ENCODE results near the gene MBOAT7. TPM values are rescaled to one million over a fixed set of nuclear protein-coding genes. Genes with fewer than 3 reads are reported as not detected.

Gene MBOAT7
- total RNA-seq, 1 experiment from 2014 or later = 461 TPM

Other genes with a start within 250 kb of the MBOAT7 start
- gene CACNG8, start 226.6 kb downstream of the MBOAT7 start, total RNA-seq (2014; rRNA removed; shearing (Covaris generic)) = 0.15 TPM in 1 of 2 replicates, not detected in the other
- gene CACNG6, start 197.9 kb downstream of the MBOAT7 start, total RNA-seq (2014; rRNA removed; shearing (Covaris generic)) = 0.07 and 0.12 TPM in 2 replicates
- gene VSTM1, start 125.7 kb downstream of the MBOAT7 start, total RNA-seq (2014; rRNA removed; shearing (Covaris generic)) = not detected in 2 replicates
- not detected in 2 replicates for gene TARM1, start 108.2 kb downstream of the MBOAT7 start, total RNA-seq (2014; rRNA removed; shearing (Covaris generic))
- not detected in 2 replicates for gene OSCAR, start 88.8 kb downstream of the MBOAT7 start, total RNA-seq (2014; rRNA removed; shearing (Covaris generic))
- 38.5 and 51.0 TPM in 2 replicates for gene NDUFA3, start 86.7 kb downstream of the MBOAT7 start, total RNA-seq (2014; rRNA removed; shearing (Covaris generic))
- 14.7 and 23.5 TPM in 2 replicates for gene TFPT, start 73.9 kb downstream of the MBOAT7 start, total RNA-seq (2014; rRNA removed; shearing (Covaris generic))
- gene PRPF31, start 73.8 kb downstream of the MBOAT7 start, total RNA-seq (2014; rRNA removed; shearing (Covaris generic)) = 68.7 and 90.2 TPM in 2 replicates
- 11.9 and 18.4 TPM in 2 replicates for gene CNOT3, start 51.8 kb downstream of the MBOAT7 start, total RNA-seq (2014; rRNA removed; shearing (Covaris generic))
- gene LENG1, start 29.9 kb downstream of the MBOAT7 start, total RNA-seq (2014; rRNA removed; shearing (Covaris generic)) = 9.1 and 15.1 TPM in 2 replicates
- 0.39 TPM in 1 of 2 replicates, not detected in the other for gene TMC4, start 16.4 kb downstream of the MBOAT7 start, total RNA-seq (2014; rRNA removed; shearing (Covaris generic))
- 116 and 173 TPM in 2 replicates for gene TSEN34, start 1.7 kb upstream of the MBOAT7 start, total RNA-seq (2014; rRNA removed; shearing (Covaris generic))
- 780 and 923 TPM in 2 replicates for gene RPS9, start 11.3 kb upstream of the MBOAT7 start, total RNA-seq (2014; rRNA removed; shearing (Covaris generic))
- not detected in 2 replicates for gene LILRB3, start 33.4 kb upstream of the MBOAT7 start, total RNA-seq (2014; rRNA removed; shearing (Covaris generic))
- gene LILRA6, start 53.2 kb upstream of the MBOAT7 start, total RNA-seq (2014; rRNA removed; shearing (Covaris generic)) = not detected in 2 replicates
- not detected in 2 replicates for gene LILRB5, start 67.7 kb upstream of the MBOAT7 start, total RNA-seq (2014; rRNA removed; shearing (Covaris generic))
- not detected in 2 replicates for gene LILRB2, start 91.5 kb upstream of the MBOAT7 start, total RNA-seq (2014; rRNA removed; shearing (Covaris generic))
- gene LILRA5, start 123.6 kb upstream of the MBOAT7 start, total RNA-seq (2014; rRNA removed; shearing (Covaris generic)) = not detected in 2 replicates
- not detected in 2 replicates for gene LILRA4, start 149.6 kb upstream of the MBOAT7 start, total RNA-seq (2014; rRNA removed; shearing (Covaris generic))
- gene LAIR1, start 175.4 kb upstream of the MBOAT7 start, total RNA-seq (2014; rRNA removed; shearing (Covaris generic)) = 0.15 TPM in 1 of 2 replicates, not detected in the other
- gene TTYH1, start 225.9 kb upstream of the MBOAT7 start, total RNA-seq (2014; rRNA removed; shearing (Covaris generic)) = not detected in 2 replicates